Measurements from ENCODE around the gene BCAR3.

The BCAR3 gene

DNA sequence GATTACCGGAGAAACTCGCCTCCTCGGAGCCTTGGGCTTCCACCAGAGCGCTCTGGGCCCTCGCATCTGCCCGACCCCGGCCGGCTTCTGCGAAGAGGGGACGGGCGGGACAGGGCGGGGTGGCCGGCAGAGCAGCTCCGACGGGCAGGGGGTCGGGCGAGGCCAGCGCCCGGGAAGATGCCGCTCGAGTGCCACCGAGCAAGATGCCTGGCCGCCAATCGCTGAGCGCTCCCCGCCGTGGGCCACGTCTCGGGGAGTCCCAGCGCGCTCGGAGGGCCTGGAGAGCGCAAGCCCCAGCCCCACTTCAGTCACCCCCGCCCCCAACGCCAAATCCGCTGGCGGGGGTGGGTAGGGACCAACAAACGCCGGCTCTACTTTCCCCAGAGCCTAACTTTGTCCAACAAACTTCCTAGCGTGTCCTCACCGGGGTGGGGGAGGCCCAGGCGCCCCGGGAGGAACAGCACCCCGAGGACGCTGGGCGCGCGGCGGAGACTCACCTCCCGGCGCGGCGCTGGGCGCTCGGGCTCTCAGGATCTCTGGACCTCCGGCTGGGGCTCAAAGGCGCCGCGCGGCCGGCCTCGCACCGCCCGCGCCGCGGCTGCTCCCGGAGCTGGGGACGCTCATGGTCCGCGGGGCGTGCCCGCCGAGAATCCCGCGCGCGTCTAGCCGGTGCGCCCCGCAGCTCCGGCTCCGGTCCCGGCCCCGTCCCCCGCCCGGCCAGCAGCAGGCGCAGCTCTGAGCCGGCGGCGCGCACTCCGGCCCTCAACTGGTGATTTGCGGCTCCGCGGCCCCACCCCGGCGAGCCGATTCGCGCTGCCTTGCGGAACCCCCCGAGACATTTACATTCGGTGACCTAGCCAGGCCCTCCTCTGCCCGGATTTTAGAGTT, at the start of gene BCAR3:
Gene BCAR3 (minus strand): TSS at position 737 of the 888 bp plus-strand sequence. CDS start 6,907 bp downstream, outside the sequence.
- DNase-seq (ENCODE audit: low read depth in 1 of 2, low spot score in 1 of 2) = no peak

DNA sequence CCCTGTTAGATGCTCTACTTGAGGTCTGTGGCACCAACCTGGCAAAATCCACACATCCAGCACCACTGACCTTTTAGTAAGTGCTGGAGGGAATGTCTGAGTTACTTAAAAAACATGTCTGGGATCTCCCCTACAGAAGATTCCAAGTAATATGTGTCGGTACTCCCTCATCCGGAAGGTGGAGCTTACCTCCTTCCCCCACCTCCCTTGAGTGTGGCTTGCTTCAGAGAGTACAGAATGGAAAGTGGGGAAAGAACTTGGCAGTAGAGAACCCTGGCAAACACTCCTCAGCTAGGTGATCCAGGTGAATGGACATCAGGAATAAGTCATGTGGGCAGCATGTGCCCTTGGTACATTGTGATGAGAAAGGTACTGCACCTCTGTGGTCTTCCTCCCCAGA, 49.0 kb upstream of the BCAR3 start:
- DNase-seq (ENCODE audit: low read depth in 1 of 2, low spot score in 1 of 2) = no peak

DNA sequence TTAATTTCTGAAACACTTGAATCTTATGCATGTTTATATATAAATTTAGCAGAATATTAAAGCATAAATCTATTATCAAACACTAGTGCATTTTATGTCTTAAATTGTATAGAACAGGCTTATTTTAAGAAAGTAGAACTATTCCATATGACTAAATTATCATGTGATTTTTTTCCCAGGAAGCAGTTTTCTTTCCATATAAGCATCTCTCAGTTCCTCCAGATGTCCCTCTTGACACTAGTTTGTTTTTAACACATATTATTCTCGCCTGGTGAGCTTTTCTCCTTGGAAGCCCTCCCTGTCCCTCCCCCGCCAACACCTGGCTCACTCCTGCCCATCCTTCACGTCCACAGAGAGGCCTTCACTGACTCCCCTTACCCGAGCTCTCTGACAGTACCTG, 48.3 kb upstream of the BCAR3 start:
- DNase-seq (ENCODE audit: low read depth in 1 of 2, low spot score in 1 of 2) = no peak

DNA sequence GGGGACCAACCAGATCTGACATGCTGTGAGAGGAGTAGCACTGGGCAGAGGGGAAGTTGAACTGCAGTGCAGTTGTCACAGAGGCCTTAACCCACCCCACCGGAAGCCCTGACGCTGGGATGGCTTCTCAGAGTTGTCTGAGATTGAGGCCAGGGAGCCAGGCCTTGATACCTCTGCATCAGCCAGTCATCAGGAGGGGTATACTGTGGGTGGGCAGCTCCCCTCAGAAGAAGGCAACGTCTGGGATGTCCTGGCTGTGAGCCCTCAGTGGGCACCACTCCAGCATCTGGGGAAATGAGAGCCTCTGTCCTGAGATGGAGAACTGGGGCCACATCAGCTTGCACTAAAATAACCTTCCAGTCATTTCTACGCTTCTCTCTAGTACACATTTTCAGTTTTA, 47.9 kb upstream of the BCAR3 start:
- DNase-seq (ENCODE audit: low read depth in 1 of 2, low spot score in 1 of 2) = no peak

DNA sequence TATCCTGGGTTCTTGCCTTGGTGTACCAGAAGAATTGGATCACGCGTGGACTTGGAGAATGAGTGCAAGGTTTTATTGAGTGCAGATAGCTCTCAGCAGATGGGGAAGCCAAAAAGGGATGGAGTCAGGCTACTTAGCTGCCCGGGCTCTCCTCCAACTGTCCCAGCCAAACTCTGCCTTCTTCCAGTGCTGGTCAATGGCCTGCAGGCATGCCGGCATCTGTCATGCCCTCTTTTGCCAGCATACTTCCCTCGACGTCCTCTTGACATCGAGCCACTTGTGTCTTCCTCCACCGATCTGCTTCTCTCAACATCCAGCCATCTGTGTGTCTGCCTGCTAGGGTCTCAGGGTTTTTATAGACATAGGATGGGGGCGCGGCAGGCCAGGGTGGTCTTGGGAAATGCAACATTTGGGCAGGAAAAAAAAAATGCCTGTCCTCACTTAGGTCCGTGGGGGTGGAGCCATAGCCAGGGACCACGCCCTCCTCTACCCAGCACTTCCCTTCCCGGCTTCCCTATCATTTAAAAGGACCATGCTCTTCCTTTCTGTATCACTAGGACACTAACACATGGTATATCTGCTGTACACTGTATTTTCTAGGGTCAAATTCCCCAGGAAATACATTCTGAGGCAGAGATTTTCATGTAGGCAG, 47.0 kb upstream of the BCAR3 start:
- no peak for DNase-seq (ENCODE audit: low read depth in 1 of 2, low spot score in 1 of 2)

DNA sequence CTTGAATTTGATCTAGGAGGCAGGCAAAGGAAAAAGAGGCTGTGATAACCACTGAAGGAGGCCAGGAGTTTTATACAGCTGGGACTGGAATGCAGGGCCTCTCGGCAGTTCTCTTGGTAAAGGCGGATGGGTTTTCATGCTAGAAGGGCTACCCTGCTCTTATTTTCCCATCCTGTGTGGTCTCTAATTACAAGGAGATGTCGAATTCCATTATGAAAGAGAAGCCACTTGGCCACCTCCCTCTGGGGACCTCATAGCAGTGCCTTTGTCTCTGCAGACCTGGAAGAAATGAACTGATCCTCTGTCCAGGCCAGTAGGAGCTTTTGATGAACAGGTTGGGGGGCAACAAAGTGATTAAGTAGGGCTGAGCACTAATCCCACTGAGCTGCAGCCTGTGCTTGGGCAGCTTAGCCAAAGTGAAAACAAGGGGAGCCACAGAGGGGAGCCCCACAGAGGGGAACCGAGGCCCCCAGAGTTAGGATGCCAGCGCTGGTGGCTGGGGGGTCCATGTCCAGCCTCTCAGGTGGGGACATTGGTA, 42.2 kb upstream of the BCAR3 start:
- DNase-seq (ENCODE audit: low read depth in 1 of 2, low spot score in 1 of 2) = no peak

DNA sequence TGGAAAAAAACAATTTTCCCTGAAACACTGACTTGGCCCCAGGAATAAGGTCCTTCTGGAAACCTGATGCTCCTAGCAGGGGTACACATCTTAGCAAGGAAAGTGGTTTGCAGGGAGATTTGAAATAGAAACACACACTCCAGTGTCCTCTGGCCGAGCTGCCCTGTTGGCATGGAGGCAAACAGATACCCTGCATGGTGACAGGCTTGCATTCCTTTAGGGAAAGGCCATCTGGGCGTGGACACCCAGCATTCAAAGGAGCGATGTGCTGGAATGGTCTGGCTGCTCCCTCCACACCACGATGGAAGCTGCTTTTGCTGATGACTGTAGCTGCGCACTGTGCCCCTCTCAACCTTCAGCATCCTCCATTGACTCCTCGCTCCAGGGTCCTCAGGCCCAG, 41.5 kb upstream of the BCAR3 start:
- DNase-seq (ENCODE audit: low read depth in 1 of 2, low spot score in 1 of 2) = no peak

DNA sequence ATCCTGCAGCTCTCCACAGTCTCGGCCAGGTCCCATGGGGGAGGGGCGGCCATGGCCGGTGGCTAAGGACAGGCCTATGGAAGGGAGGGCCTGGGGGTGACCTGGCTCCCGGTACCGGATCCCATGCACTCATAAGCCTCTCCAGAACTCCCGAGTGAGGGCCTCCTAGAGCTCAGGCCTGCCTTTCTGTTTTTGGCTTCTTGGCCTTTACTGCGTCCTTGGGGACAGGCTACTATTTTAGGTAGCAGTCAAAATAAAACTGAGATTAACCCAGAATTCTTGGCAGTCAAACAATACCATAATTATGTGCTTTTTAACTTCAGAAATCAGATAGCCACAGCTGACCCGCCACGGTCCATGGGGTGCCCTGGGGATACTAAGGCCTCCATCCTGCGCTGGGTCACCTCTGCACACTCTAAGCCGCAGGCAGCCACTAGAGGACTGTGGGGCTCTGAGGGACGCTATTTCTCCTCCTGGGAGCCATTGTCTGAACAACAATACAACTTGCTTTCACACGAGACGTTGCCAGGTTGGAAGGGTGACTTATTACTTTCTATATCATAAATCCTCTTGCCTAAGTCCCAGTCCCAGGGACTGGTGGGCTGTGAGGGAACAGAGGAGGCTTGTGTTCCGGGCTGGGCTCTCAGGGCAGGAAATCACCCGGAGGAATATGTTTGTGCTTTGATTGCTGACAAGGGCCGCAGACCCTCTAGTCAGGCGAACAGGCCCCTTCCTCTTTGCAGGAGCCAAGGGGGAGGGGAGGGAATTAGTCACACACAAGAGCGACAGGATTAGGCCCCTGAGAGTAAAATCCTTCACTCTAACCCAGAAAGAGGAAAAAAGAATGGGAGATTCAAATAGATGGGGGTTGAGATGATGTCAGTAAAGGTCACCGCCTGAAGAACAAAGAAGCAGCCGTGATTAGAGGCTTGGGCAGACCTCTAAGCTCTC, 40.7 kb upstream of the BCAR3 start:
- no peak for DNase-seq (ENCODE audit: low read depth in 1 of 2, low spot score in 1 of 2)

DNA sequence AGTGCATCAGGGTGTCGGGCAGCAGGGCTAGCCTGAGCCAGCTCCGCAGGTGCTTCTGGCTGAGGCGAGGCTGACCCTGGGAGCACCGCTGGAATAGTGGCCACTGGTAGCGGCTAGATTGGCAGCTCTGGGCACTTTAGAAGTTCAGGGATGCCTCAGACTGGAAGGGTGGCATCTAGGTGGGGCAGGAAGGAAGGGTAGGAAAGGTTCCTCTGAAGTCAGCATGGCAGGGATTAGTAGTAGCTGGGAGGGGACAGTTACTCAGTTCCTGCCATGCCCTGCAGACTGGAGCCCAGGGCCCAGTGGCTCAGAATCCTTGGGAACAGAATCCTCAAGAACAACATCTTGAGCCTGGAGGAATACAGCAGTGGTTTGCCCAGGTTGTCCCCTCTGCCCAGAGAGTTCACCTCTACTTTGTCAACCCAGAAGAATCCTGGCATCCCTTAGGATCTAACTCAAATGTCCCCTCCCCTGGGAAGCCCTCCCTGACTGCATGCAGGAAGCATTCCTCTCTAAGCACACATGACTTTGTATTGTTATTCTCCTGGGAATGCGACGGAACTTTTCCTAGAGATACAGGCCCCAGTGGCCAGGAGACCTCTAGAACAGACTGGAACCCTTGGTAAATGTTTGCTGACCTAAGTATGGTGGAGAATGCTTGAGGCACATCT, 39.5 kb upstream of the BCAR3 start:
- no peak for DNase-seq (ENCODE audit: low read depth in 1 of 2, low spot score in 1 of 2)

DNA sequence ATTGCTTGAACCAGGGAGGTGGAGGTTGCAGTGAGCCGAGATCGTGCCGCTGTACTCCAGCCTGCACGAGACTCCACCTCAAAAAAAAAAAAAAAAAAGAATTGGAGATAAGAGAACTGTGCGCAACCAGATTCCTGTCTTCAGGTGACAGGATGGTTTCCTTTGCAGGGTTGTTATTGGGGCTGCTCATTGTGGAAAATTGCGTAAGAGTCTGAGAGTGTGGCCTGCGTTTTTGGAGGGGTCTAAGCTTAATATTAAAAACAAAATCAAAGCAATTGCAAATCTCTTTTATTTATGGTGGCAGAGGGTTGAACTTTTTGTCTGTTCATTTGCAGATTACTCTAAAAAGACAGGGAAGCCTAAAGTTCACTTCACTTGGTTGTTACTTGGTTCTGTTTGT, 36.0 kb upstream of the BCAR3 start:
- DNase-seq (ENCODE audit: low read depth in 1 of 2, low spot score in 1 of 2) = no peak

DNA sequence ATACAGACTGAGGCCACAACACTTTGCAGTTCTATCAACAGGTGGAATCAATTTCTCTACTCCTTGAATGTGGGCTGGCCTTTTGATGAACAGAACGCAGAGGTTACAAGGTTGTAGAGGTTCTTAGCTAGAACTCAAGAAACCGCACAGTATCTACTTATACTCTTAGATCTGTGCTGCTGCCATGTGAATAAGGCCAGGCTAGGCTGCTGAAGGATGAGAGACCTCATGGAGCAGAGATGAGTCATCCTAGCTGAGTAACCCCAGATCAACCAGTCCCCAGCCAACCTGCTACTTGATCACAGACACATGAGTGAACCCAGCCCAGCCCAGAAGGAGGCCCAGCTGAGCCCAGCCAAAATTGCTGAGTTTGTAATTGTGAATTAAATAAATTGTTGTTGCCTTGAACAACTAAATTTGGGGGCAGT, 35.3 kb upstream of the BCAR3 start:
- DNase-seq (ENCODE audit: low read depth in 1 of 2, low spot score in 1 of 2) = no peak

DNA sequence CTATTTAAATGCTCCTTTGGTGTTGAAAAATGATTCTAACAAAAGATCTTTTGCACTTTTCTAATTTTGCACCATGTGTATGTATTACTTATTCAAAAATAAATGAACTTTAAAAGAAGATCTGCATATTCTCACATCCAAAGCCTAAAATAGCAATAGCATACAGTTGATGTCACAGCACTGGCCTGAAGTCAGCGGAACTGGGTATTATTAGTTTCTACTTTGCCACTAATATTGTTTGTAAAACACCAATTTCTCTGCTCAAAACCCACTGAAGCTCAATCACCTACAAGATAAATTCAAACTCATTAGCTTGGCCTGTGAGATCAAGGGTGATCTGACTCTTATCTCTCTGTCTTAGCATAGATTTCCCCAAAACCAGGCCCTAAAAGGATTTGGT, 34.5 kb upstream of the BCAR3 start:
- no peak for DNase-seq (ENCODE audit: low read depth in 1 of 2, low spot score in 1 of 2)

DNA sequence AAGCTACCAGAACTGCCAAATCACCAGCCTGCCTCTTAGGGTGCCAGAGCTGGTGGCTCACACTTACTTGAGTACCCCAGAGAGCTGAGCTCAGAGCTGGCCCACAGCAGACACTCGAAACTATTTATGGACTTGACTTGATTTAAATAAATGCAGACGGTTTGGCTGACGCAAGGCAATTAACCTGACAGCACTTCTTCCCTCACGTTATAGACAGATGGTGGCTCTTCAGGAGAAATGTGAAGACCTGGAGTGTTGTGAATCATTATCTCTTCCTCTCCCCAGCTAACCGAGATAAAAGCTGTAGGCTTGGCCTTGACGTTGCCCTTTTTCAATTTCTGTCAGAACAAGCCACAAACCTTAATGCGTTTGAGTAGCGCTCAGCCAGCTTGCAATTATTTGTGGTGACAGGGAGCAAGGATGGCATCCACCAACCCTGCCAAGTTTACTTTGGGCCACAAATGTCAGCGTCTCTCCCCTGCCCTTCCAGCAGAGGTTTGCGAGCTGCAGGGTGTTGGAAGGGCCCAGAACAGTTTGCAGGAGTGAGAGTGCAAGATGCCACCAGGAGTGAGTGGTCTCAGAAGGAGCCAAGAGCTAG, 34.0 kb upstream of the BCAR3 start:
- no peak for DNase-seq (ENCODE audit: low read depth in 1 of 2, low spot score in 1 of 2)

DNA sequence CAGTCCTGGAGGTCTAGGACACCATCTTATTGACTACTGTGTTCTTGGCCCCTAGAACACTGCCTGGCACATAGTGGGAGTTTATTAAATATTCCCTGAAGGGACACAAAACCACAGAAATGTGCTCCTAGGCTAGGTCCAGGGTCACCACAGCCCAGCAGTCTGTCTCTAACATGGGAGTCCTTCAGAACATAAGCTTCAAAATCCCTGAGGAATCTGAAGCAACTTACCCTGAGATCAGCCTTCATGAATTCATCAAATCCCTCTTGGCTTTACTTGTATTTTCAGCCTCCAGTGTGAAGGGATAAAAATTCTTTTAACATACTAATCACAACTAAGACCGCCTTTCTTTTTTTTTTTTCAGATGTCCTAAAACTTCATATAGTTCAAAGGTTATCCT, 32.7 kb upstream of the BCAR3 start:
- DNase-seq (ENCODE audit: low read depth in 1 of 2, low spot score in 1 of 2) = no peak

DNA sequence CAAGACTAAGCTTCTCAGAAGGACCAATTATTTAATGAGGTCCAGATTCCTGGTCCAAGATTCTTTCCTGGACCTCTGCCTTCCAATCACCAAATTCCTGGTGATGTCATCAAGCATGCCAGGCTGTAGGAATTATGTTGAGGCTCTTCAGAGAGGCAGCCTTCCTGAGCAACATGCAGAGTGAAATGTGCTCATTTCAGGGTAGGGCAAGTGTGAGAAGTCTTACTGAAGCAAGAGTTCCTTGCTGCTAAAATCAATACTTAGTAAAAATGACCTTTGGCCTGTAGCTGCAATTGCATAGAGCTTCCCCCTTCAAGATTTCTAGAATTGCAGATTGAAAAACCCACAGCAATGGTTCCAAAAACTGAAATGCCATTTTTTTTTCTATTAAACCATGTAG, 31.7 kb upstream of the BCAR3 start:
- DNase-seq (ENCODE audit: low read depth in 1 of 2, low spot score in 1 of 2) = no peak

DNA sequence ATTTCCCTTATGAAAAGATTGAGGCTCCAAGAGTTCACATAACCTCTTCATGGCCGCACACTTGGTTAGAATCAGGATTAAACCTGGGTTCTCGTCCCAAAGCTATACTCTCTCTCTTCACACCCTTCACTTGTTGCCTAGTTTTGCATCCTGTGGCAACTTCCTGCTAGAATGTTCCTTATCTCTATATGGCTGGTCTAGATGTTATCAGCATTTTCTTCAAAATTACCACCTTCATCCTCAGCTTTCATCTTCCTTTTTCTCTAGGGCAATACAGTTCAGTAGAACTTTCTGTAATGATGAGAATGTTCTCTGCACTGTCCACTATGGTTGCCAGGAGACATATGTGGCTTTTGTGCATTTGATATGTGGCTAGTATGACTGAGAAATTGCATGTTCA, 31.1 kb upstream of the BCAR3 start:
- DNase-seq (ENCODE audit: low read depth in 1 of 2, low spot score in 1 of 2) = no peak

DNA sequence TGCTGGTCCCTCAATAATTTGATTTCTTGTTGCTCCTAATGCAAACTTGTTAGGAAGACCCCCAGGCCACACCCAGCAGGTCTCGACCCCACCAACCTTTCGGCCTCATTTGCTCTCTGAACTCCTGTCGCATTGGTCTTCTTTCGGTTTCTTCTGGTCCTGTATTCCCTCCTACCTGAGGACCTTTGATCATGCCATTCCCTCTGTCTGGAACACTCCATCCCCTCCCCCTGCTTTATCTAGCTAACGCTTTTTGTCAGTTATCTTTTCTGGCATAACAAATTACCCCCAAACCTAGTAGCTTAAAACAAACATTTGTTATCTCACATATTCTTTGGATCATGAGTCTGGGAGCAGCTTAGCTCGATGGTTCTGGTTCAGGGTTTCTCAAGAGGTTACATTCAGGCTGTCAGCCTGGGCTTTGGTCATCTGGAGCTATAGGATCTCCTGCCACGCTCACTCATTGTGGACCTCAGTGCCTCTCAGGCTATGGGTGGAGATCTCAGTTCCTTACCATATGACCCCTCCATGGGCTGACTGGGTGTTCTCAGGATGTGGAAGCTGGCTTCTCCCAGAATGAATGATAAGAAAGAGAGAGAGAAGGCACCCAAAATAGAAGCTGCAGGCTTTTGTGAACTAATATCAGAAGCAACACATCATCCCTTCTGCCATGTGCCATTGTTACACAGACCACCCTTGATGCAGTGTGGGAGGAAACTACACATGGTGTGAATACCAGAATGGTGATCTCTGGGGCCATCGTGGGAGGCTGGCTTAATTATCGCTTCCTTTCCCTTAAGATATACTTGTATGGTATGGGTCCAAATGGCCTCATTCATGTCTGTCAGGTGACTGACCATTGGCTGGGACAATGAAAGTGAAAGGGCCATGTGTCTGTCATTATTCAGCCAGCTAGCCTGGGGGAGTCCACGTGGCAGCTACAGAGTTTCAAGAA, 29.1 kb upstream of the BCAR3 start:
- no peak for DNase-seq (ENCODE audit: low read depth in 1 of 2, low spot score in 1 of 2)

DNA sequence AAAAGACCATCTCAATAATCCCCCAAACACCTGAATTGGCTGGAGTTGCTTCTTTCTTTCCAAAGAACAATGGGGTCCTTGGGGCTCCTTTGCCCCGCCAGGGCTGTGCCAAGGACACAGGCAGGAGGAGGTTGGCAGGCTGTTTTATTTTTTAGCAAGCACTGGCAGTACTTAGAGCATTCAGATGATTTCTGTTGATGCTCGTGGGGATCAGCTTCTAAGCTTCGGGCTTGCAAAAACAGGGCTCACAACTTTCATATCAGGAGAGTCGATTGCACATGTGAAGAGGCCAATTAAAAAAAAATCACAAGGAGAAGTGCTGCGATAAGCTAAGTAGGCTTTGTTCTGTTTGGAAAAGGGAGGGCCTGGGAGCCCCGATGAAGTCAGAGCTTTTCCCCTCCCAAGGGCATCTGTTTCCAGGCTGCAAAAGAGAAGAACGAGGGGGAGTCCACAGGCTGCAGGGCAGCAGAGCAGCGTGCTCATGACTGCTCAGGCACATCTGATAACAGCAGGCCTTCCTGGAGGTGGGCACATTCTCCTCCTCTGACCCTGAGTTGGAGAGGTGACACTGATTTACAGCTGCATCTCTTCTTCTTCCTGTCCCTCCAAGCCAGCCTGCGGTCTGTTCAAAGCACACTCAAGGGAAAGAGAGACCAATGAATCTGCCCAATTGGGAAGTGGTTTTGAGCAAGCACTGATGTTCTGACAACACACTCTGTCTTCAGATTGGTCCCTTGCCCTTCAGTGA, 27.3 kb upstream of the BCAR3 start:
- DNase-seq (ENCODE audit: low read depth in 1 of 2, low spot score in 1 of 2) = no peak

All from activated T-helper 1 cell treated with anti-CD3 and anti-CD28 coated beads, Interleukin-2, amount 50 U/mL, for 16 hours (primary cell).